A549 (cell line): ENCODE results near the gene MROH9.

Experiments
- JUNB ChIP-seq: fragments of >200 bp; sonication (Bioruptor Twin); formaldehyde crosslinking; IDR thresholded peaks from 2 replicates; pipeline ENCODE4 v1.6.1; 2016
- POLR2A ChIP-seq: IDR thresholded peaks from 2 replicates; pipeline ENCODE4 v1.6.1; 2012; ENCODE audit warnings: mild to moderate bottlenecking, low read length
- TF ChIP-seq, protein P1 (sequence below): fragments of 200-600 bp; sonication (generic); IDR thresholded peaks from 2 replicates; pipeline ENCODE4 v1.6.1; 2016; ENCODE audit warnings: antibody characterized with exemption, mild to moderate bottlenecking, moderate library complexity
- TF ChIP-seq, protein P2 (sequence below): fragments of >200 bp; sonication (Bioruptor Twin); formaldehyde crosslinking; IDR thresholded peaks from 3 replicates; pipeline ENCODE4 v1.5.1; 2016

DNA sequence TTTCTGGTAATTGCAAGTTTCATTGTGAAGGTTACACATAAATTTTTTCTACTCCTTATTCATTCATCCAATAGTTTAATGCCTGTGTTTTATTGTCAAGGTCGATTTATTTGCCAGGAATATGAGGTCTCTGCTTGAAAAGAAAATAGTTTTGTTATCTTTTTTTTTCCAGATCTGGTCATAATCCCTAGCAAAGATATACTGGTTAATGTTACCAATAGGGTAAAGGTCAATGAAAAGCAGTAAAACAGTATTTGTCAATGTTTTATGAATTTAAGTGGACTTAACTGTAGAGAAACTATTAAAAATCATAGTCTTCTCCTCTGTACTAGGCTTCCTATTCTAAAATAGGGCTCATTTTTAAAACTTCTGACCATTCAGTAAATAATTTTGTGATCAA, 147.3 kb downstream of the MROH9 start:
- TF ChIP-seq, protein P1, sequence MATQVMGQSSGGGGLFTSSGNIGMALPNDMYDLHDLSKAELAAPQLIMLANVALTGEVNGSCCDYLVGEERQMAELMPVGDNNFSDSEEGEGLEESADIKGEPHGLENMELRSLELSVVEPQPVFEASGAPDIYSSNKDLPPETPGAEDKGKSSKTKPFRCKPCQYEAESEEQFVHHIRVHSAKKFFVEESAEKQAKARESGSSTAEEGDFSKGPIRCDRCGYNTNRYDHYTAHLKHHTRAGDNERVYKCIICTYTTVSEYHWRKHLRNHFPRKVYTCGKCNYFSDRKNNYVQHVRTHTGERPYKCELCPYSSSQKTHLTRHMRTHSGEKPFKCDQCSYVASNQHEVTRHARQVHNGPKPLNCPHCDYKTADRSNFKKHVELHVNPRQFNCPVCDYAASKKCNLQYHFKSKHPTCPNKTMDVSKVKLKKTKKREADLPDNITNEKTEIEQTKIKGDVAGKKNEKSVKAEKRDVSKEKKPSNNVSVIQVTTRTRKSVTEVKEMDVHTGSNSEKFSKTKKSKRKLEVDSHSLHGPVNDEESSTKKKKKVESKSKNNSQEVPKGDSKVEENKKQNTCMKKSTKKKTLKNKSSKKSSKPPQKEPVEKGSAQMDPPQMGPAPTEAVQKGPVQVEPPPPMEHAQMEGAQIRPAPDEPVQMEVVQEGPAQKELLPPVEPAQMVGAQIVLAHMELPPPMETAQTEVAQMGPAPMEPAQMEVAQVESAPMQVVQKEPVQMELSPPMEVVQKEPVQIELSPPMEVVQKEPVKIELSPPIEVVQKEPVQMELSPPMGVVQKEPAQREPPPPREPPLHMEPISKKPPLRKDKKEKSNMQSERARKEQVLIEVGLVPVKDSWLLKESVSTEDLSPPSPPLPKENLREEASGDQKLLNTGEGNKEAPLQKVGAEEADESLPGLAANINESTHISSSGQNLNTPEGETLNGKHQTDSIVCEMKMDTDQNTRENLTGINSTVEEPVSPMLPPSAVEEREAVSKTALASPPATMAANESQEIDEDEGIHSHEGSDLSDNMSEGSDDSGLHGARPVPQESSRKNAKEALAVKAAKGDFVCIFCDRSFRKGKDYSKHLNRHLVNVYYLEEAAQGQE, result no peak
- TF ChIP-seq POLR2A (no peak), JUNB (no peak)
- TF ChIP-seq, protein P2, sequence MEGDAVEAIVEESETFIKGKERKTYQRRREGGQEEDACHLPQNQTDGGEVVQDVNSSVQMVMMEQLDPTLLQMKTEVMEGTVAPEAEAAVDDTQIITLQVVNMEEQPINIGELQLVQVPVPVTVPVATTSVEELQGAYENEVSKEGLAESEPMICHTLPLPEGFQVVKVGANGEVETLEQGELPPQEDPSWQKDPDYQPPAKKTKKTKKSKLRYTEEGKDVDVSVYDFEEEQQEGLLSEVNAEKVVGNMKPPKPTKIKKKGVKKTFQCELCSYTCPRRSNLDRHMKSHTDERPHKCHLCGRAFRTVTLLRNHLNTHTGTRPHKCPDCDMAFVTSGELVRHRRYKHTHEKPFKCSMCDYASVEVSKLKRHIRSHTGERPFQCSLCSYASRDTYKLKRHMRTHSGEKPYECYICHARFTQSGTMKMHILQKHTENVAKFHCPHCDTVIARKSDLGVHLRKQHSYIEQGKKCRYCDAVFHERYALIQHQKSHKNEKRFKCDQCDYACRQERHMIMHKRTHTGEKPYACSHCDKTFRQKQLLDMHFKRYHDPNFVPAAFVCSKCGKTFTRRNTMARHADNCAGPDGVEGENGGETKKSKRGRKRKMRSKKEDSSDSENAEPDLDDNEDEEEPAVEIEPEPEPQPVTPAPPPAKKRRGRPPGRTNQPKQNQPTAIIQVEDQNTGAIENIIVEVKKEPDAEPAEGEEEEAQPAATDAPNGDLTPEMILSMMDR, result no peak
